ENCODE data around the gene TMEM176A. TPM values are rescaled to one million over a fixed set of nuclear protein-coding genes. Genes with fewer than 3 reads are reported as not detected.

Gene TMEM176A
- total RNA-seq, 1 donor from 2014 or later = not detected

- TF ChIP-seq CTCF (IDR thresholded peaks at IDR 0.05) = no peak
- H3K4me3 Mint-ChIP-seq (ENCODE audit: unreplicated experiment) = no peak overlapping the region
- no peaks in the 10 kb centered on the region for H3K36me3 Mint-ChIP-seq (ENCODE audit: unreplicated experiment)
- no peaks in the 10 kb centered on the region for H3K27me3 Mint-ChIP-seq (ENCODE audit: unreplicated experiment)
- no peak overlapping the region for H3K27ac Mint-ChIP-seq (ENCODE audit: unreplicated experiment)
- peak; percentile 56 for DNase-seq (ENCODE audit: extremely low spot score, unreplicated experiment)
- H3K9me3 Mint-ChIP-seq (ENCODE audit: unreplicated experiment) = peaks cover 21% of the 10 kb centered on the region
- H3K4me1 Mint-ChIP-seq (ENCODE audit: unreplicated experiment) = no peaks in the 10 kb centered on the region
Measured at GRCh38 chr7:150814328-150815001, 13.9 kb downstream of the TMEM176A start.

- no peaks in the 10 kb centered on the region for H3K36me3 Mint-ChIP-seq (ENCODE audit: unreplicated experiment)
- H3K27ac Mint-ChIP-seq (ENCODE audit: unreplicated experiment) = no peak overlapping the region
- H3K27me3 Mint-ChIP-seq (ENCODE audit: unreplicated experiment) = no peaks in the 10 kb centered on the region
- DNase-seq (ENCODE audit: extremely low spot score, unreplicated experiment) = no peak
- peaks cover 17% of the 10 kb centered on the region for H3K9me3 Mint-ChIP-seq (ENCODE audit: unreplicated experiment)
- no peak overlapping the region for H3K4me3 Mint-ChIP-seq (ENCODE audit: unreplicated experiment)
- H3K4me1 Mint-ChIP-seq (ENCODE audit: unreplicated experiment) = no peaks in the 10 kb centered on the region
- no peak for TF ChIP-seq CTCF (IDR thresholded peaks at IDR 0.05)
Measured at GRCh38 chr7:150818971-150819370, 18.4 kb downstream of the TMEM176A start.

- H3K27ac Mint-ChIP-seq (ENCODE audit: unreplicated experiment) = no peak overlapping the region
- H3K36me3 Mint-ChIP-seq (ENCODE audit: unreplicated experiment) = no peaks in the 10 kb centered on the region
- no peak overlapping the region for H3K4me3 Mint-ChIP-seq (ENCODE audit: unreplicated experiment)
- peaks cover 17% of the 10 kb centered on the region for H3K9me3 Mint-ChIP-seq (ENCODE audit: unreplicated experiment)
- H3K27me3 Mint-ChIP-seq (ENCODE audit: unreplicated experiment) = no peaks in the 10 kb centered on the region
- no peaks in the 10 kb centered on the region for H3K4me1 Mint-ChIP-seq (ENCODE audit: unreplicated experiment)
- no peak for TF ChIP-seq CTCF (IDR thresholded peaks at IDR 0.05)
- no peak for DNase-seq (ENCODE audit: extremely low spot score, unreplicated experiment)
Measured at GRCh38 chr7:150820148-150820547, 19.6 kb downstream of the TMEM176A start.

- H3K27ac Mint-ChIP-seq (ENCODE audit: unreplicated experiment) = no peak overlapping the region
- no peaks in the 10 kb centered on the region for H3K27me3 Mint-ChIP-seq (ENCODE audit: unreplicated experiment)
- no peak for TF ChIP-seq CTCF (IDR thresholded peaks at IDR 0.05)
- H3K4me3 Mint-ChIP-seq (ENCODE audit: unreplicated experiment) = no peak overlapping the region
- DNase-seq (ENCODE audit: extremely low spot score, unreplicated experiment) = no peak
- no peaks in the 10 kb centered on the region for H3K4me1 Mint-ChIP-seq (ENCODE audit: unreplicated experiment)
- peaks cover 15% of the 10 kb centered on the region for H3K9me3 Mint-ChIP-seq (ENCODE audit: unreplicated experiment)
- H3K36me3 Mint-ChIP-seq (ENCODE audit: unreplicated experiment) = no peaks in the 10 kb centered on the region
Measured at GRCh38 chr7:150820578-150821198, 20.1 kb downstream of the TMEM176A start.

- no peaks in the 10 kb centered on the region for H3K27me3 Mint-ChIP-seq (ENCODE audit: unreplicated experiment)
- H3K9me3 Mint-ChIP-seq (ENCODE audit: unreplicated experiment) = peaks cover 3% of the 10 kb centered on the region
- no peaks in the 10 kb centered on the region for H3K4me1 Mint-ChIP-seq (ENCODE audit: unreplicated experiment)
- no peak overlapping the region for H3K27ac Mint-ChIP-seq (ENCODE audit: unreplicated experiment)
- no peaks in the 10 kb centered on the region for H3K36me3 Mint-ChIP-seq (ENCODE audit: unreplicated experiment)
- DNase-seq (ENCODE audit: extremely low spot score, unreplicated experiment) = no peak
- no peak overlapping the region for H3K4me3 Mint-ChIP-seq (ENCODE audit: unreplicated experiment)
- TF ChIP-seq CTCF (IDR thresholded peaks at IDR 0.05) = no peak
Measured at GRCh38 chr7:150823043-150823442, 22.5 kb downstream of the TMEM176A start.
